ENCODE measurements around the gene LIPJ. TPM values are rescaled to one million over a fixed set of nuclear protein-coding genes. Genes with fewer than 3 reads are reported as not detected.

Gene LIPJ
- total RNA-seq, 4 donors from 2014 or later, result 0.83 to 3.4 (median 2.3) TPM; not detected in 1

DNA sequence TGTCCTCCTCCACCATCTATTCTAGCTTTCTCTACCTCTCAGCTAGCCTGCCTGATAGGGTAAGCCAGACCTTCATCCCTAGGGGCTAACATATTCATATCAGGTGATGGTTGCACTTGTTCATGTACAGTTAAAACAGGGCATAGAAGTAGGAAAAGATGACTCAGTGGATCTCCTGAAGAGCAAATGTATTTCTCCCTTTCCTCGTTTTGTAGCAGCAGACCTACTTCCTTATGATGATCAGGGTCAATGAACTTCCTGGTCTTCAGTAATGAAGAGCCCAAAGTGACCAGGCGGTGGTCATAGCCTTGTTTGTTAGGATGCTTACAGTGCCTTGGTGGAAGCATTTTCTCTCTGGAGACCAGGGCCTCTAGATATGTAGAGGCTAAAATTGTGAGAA is 6.3 kb downstream of the LIPJ start:
- Histone ChIP-seq H3K36me3 (no peaks in the 10 kb centered on the region), H3K4me3 (replicated peaks in 1 of 3) (no peak overlapping the region), H3K4me1 (no peaks in the 10 kb centered on the region), H3K27ac (no peak overlapping the region), H3K9me3 (no peaks in the 10 kb centered on the region), H3K27me3 (no peaks in the 10 kb centered on the region)
- intact Hi-C loops (cut with DNase I), result no loop called here
- no peak for TF ChIP-seq POLR2A (IDR thresholded peaks at IDR 0.05)
- no peak for TF ChIP-seq CTCF (IDR thresholded peaks at IDR 0.05)
- no peak for DNase-seq
- WGBS, 2 donors, result 75 to 86% methylated on average over 2 of the region's 2 CpGs

DNA sequence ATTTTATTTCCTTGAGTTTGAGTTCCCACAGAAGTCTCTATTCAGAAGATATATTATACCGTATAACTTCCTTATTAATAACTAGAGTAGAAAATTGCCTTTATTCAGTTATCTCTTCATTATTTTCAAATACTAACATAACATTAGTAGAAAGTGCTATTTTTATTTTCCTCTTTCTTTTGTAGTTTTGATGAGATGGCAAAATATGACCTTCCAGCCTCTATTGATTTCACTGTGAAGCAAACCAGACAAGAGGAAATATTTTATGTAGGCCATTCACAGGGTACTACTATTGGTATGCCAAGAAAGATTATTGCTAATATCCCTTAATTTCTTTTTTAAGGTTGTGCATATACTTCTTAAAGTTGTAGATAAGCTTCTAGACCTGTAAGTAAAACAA is 7.9 kb downstream of the LIPJ start:
- no peaks in the 10 kb centered on the region for H3K36me3 ChIP-seq
- no peaks in the 10 kb centered on the region for H3K9me3 ChIP-seq
- TF ChIP-seq CTCF (IDR thresholded peaks at IDR 0.05), result no peak
- no peak for TF ChIP-seq POLR2A (IDR thresholded peaks at IDR 0.05)
- DNase-seq, result no peak
- no peaks in the 10 kb centered on the region for H3K27me3 ChIP-seq
- no peaks in the 10 kb centered on the region for H3K4me1 ChIP-seq
- no peak overlapping the region for H3K4me3 ChIP-seq (replicated peaks in 1 of 3)
- no peak overlapping the region for H3K27ac ChIP-seq
- intact Hi-C loops (cut with DNase I), result no loop called here
- WGBS, 2 donors, result 96 to 99% methylated on average over 1 of the region's 1 CpG

DNA sequence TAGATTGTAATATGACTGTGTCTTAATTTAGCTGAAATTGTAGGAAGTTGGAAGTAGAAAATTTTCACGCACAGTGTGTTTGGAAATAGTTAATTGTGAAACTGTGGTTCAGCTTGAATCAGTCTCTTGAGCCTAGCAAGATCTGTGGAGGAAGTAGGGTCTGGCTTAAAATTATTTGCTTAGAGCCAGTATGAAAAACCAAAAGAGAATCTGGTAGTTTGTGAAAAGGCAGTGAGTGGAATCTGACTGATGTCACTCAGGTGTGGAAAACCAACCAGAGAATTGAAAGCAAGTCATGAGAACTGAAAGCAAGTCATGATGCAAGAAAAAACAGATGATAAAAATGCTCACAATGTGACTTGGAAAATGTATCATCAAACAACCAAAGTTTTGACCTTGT is 11.5 kb downstream of the LIPJ start:
- no peaks in the 10 kb centered on the region for H3K36me3 ChIP-seq
- no peak overlapping the region for H3K27ac ChIP-seq
- H3K9me3 ChIP-seq, result no peaks in the 10 kb centered on the region
- no peak overlapping the region for H3K4me3 ChIP-seq (replicated peaks in 1 of 3)
- no peak for DNase-seq
- H3K4me1 ChIP-seq, result no peaks in the 10 kb centered on the region
- H3K27me3 ChIP-seq, result no peaks in the 10 kb centered on the region
- 74 to 83% methylated on average over 1 of the region's 1 CpG for WGBS, 2 donors
- intact Hi-C loops (cut with DNase I), result no loop called here
- no peak for TF ChIP-seq POLR2A (IDR thresholded peaks at IDR 0.05)
- no peak for TF ChIP-seq CTCF (IDR thresholded peaks at IDR 0.05)

- Histone ChIP-seq H3K27ac (no peak overlapping the region), H3K27me3 (no peaks in the 10 kb centered on the region), H3K36me3 (no peaks in the 10 kb centered on the region), H3K9me3 (no peaks in the 10 kb centered on the region), H3K4me1 (no peaks in the 10 kb centered on the region), H3K4me3 (replicated peaks in 1 of 3) (no peak overlapping the region)
- TF ChIP-seq CTCF (IDR thresholded peaks at IDR 0.05), result no peak
- TF ChIP-seq POLR2A (IDR thresholded peaks at IDR 0.05), result no peak
- WGBS, 2 donors, result 85 to 86% methylated on average over 6 of the region's 6 CpGs
- intact Hi-C loops (cut with DNase I), result no loop called here
- DNase-seq, result no peak
Measured at GRCh38 chr10:88608052-88608732, 21.6 kb downstream of the LIPJ start.

GRCh38 chr10:88608780-88609179 is 22.2 kb downstream of the LIPJ start:
- WGBS, 2 donors, result 82 to 85% methylated on average over 2 of the region's 2 CpGs
- no peak for TF ChIP-seq CTCF (IDR thresholded peaks at IDR 0.05)
- no peak for TF ChIP-seq POLR2A (IDR thresholded peaks at IDR 0.05)
- Histone ChIP-seq H3K9me3 (no peaks in the 10 kb centered on the region), H3K27ac (no peak overlapping the region), H3K4me1 (no peaks in the 10 kb centered on the region), H3K4me3 (replicated peaks in 1 of 3) (no peak overlapping the region), H3K36me3 (no peaks in the 10 kb centered on the region), H3K27me3 (no peaks in the 10 kb centered on the region)
- no peak for DNase-seq
- intact Hi-C loops (cut with DNase I), result no loop called here

Data from thyroid gland (tissue), 4 donors.